ENCODE results near the gene MDFIC.

The MDFIC gene

DNA sequence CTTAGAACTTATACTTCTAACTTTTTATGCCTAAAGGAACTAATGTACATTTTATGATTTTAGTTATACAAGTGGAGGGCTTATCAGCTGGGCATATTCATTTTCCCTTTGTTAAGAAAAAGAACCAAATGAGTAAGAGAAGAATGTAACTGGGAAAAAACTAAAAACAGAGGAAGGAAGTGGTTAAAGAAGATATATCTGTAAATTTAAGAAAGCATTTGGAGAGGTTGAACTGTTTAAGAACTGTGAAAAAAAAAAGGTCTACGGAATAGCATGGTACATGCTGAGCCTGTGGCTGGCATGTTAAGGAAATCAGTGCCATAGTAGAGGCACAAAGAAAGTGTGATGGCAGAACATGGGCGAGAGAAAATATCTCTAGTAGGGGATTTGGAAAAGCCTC, 6.2 kb downstream of the MDFIC start:
- DNase-seq (ENCODE audit: low read depth): no peak

DNA sequence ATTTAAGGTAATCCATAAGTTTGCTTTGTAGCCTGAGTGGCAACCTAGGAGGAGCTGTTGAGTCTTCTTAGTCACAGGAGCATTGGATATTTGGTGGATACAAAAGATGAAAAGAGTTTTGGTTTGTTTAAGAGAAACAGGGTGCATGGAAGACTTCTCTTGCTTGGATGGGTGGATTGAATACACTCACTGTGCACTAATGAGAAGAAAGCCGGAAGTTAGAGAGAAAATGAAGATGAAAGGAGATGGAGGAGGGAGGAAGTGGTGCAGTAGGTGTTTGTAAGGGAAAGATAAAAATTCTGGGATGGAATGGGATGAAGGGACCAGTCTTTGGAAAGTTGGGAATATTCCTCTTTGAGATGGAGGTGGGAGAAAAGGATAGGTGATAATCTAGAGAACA, 7.7 kb downstream of the MDFIC start:
- DNase-seq (ENCODE audit: low read depth): no peak

DNA sequence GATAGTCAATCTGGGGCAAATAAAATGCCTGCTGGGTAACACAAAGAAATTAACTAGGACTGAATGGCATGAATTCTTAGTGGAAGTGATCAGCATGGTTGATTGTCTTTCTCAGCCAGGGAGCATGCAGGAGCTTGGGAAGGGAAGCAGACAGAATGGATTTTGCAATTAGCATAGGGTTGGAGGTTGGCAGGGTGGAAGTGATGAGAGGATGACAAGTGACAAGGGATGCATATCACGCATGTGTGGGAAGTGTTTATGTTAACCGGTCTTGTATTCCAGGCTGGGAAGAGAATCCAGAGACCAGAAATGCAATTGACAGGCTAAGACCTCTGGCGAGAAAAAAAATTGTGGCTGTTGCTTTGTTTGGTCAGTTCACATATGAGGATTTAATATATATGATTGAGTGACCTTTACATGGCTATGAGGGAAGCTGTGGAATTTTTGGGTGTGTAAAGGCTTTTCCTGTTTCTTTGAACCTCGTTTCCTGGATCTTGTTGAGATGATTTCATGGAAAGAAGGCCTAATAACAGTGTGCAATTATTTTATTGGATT, 8.3 kb downstream of the MDFIC start:
- DNase-seq (ENCODE audit: low read depth): no peak

DNA sequence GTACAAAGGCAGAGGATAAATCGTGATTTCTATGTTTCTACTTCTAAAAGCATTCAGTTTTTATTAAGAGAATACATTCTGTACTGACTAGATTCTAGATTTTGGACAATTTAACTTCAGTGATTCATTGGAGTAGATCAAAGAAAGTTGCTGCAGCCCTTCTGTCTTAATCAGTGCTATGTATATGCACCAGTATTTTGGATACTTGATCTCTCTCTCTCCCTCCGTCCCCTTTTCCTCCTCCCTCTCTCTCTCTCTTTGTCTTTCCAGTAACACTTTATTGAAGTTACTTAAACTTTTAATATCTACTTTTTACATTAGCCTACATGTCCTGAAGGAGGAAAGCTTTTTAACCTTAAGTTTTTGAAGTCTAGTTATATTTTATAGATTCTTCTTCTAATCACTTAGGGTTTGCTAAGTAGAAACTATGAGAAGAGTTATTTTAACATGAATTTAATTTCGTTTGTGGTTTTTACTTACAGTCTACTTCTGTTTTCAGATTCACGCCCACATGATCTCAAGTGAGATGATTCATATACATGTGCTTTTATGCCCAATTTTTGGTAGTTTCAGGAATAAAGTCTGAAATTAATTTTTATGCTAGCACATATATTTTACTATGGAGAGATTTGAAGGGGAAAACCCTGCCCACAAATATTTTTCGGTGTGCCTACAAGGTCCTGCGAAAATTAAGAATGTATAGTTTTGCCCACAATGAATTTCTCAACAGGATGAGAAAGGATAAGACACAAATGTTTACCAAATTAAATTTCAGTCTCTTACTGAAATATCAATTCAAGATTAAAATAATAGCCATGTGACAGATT, 9.1 kb downstream of the MDFIC start:
- DNase-seq (ENCODE audit: low read depth): no peak

DNA sequence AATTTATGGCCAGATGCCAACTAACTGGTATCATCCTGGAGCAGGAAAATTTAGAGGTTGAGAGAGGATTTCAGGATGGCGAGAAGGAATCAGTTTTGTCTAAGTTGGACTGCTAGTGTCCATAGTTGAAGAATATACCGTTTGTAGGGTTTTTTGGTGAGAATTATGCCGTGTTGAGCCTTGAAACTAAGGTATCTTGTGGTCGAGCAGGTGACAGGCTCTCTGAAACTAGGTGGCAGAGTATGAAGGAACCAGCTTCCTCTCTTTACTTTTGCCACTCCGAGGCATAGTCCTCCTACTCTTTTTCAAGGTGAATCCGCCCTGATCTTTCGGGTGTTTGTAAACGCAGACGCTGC, 9.7 kb downstream of the MDFIC start:
- DNase-seq (ENCODE audit: low read depth): peak; percentile 3

DNA sequence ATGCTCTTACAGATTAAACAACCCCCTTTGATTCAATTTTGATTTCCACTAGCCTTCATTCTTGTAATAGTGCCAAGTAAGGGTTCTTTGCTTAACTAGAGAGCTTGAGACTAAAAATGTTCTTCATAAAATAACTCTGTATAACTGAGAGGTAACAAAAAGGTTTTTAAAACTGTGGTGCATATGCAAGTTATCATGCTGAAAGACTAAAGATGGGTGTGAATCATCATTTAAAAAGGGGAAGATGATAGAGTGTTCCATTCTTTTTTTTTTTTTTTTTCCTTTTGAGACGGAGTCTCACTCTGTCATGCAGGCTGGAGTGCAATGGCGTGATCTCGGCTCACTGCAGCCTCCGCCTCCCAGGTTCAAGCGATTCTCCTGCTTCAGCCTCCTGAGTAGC, 11.1 kb downstream of the MDFIC start:
- no peak for DNase-seq (ENCODE audit: low read depth)

DNA sequence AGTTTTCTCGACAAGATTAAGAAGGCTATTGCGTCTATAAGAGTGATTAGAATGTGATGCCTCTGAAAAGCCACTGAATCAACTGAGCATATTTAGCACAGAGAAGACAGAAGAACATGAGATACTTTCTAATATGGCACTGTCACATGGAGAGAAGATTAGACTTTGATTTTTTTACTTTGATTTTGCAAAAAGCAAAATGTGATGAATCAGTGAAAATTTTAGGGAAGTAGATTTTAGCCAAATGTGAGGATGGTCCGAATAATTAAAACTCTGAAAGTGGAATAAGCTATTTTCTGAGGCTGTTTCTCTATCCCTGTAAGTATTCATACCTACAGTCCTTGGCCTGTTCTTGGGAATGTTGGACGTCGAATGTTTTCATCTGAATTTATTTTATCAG, 11.8 kb downstream of the MDFIC start:
- DNase-seq (ENCODE audit: low read depth): no peak

DNA sequence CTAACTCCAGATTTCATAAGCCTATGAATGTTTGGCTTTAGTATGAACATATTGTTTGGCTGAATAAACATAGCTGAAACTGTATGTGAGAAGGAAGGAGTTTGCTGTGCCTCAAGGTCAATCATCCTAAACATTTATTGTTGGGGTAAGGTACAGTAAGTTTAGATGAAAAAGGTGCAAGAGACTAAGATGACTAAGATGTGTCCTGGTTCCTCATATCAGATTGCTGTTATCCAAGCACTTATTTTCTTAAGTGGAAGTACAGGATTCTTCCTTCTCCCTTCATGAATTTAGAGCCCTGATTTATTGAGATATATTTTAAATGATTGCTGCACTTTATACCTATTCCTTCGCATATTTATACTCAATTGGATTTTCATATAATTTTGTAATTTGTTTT, 12.2 kb downstream of the MDFIC start:
- no peak for DNase-seq (ENCODE audit: low read depth)

DNA sequence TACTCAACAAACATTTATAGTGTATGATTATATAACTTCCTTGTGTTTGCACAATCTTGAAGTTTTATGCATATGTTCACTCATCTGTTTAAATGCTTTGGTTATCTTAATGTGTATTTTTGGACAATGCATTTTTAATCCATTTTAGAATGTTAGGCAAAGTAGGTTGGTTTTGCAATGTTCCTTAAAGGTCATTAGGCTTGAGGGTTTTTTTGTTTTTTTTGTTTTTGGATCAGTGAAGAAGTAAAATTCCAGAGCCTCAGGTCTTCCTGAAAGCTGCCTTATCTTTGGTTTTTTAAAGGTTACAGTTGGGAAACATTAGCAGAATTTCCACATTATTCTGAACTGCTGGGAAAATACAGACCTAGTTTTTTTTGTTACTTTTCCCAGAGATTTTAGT, 12.8 kb downstream of the MDFIC start:
- no peak for DNase-seq (ENCODE audit: low read depth)

DNA sequence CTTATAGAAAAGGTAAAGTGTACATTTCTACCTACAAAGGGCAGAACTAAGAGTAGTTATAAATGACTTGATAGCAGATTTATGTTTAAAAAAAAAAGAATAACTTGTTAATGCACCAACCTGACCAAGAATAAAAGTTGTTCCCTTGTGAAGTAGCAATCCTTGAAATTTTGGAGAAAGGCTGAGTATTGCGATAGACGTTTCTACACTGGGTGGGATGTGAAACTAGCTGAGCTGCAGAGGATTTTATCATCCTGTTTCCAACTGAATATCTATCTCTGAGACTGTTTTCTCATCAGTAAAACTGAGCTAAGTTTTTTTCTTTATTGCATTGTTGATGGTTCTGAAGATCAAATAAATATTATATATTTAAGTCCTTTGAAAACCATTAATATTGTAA, 14.6 kb downstream of the MDFIC start:
- no peak for DNase-seq (ENCODE audit: low read depth)

DNA sequence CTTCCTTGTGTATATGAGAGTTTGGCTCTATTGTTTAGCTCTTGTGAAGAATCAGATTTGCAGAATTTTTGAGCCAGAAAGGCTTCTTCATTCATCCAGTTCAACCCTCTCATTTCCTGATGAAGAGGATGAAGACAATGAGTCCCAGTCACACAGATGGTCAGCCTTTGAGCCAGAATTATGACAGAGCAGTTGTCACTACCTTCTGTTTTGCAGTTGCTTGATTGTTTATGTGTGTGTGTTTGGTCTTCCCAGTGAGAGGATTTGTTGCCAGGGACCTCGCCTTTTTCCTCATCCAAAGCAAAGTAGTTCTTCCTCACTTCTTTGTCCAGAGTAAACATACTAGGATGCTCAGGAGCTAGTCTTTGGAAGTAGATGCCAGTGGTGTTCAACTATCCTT, 15.6 kb downstream of the MDFIC start:
- DNase-seq (ENCODE audit: low read depth): no peak

DNA sequence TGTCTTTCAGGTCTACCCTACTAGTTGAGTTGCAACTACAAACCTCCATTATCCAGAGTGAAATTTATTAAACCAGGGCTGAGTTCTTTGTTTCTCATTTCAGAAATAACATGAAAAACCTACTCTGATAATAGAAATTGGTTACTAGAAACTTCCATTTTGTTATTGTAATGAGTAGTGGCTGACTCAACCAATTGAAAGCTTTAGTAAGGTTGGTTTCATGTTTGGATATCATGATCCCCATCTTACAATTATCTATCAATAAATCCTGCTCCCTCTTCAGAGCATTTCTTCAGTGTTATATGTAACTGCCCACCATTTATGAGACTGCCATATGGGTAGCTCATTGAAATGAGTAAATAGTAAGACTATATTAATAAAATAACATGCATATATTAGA, 16.9 kb downstream of the MDFIC start:
- DNase-seq (ENCODE audit: low read depth): no peak

DNA sequence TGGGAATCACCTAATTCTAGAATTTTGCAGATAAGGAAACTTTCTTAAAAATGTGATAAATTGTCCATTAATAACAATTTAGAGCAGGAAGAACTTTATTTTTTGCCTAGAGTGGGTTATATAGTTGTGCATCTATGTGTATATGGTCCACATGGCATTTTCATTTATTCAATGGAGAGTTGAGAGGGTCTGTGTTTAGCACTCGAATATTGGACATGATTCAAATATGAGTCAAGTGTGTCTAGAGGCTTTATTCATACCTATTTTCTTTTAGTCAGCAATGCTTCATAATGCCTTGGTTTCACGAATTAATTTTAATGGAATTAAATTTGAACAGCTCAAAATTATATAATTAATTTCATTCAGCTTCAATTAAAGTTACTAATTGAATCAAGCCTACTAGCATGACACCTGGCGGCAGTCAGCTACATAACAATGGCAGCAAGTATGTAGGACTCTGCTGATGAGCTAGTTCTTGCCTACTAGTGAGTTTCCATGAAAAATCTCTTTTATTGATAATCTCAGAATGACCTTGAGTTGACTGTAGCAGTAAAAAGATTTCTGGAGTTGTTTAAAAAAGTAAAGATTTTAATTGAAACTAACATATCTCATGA, 17.7 kb downstream of the MDFIC start:
- peak; percentile 6 for DNase-seq (ENCODE audit: low read depth)

DNA sequence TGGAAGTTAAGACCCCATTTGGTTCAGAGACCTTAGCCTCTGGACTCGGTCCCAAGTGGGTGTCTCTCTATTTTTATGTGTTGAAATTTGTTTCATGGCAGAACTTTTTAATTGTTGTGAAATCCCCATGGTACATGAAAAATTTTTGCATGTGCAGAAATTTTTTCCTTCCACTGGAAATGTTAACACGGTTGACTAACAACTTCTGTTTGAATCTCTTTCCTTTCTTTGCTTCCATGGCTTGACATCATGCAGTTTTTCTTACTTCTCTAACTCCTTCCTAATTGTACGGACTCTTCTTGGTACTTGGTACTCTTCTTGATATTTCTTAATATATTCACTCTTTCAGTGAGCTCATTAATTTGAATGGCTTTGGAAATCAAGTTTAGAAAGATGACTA, 18.3 kb downstream of the MDFIC start:
- no peak for DNase-seq (ENCODE audit: low read depth)

DNA sequence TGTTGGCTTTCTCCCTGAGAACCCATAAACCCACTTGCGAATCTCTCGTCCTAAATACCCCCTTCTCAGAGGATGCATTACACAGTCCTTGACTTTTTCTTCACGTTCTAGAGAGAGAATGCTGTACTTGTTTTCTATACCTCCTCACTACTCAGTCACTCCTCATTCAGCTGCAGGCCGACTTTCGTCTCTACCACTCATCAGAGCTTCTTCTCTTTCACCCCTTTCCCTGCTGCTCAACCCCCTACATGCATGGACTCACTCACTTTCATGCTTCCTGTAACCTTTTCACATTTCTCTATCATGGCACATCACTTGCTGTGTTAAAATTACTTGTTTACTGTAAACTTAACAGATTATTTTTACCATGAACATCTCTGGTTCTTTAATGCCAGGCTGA, 19.8 kb downstream of the MDFIC start:
- no peak for DNase-seq (ENCODE audit: low read depth)

DNA sequence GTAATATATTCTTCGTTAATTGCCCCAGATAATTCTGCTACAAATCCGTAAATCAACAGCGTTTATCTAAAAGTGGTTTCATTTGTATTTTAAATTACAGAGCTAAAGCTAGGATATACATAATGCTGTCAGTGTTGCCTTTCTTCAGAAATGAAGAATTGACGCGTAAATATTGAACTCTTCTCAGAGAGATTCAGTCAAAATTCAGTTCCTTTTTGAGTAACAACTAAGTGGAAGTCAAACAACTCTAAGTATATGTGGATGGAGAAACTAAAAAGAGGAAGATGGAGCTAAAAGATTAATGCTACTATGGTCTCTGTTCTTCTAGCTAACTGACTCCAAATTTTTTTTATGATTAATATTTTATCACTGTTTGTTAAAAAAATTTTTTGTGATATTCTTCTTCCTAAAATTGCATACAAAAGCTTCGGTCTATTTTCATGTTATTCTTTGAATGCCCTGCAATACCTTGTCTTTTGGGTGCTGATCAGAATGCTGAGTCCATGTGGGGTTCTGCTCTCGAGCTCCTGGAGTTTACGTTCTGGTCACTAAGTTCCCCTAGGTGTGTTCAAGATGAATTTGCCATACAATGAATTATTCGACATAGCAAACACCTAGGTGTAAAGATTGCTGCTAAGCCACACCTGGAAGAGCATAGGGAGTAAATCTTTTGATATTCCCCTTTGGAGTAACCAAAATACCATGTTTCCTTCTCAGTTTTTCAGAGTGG, 20.7 kb downstream of the MDFIC start:
- no peak for DNase-seq (ENCODE audit: low read depth)

DNA sequence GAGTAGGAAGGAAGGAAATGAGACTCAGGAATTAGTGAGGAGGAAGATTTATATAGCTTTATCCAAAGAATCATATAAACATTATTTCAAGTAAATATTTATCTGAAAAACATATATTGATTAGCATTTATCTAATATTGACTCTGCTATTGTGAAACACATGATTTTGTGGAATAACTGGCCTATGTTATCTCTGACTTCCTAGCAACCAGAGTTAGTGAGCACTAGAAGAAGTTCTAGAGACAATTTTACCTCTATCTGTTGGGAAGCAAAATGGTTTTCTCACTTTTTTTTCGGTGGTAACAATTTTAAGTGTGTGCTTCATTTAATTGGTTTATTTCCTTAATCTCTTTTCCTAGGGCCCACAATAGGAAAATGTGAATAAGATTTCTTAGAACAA, 21.6 kb downstream of the MDFIC start:
- no peak for DNase-seq (ENCODE audit: low read depth)

DNA sequence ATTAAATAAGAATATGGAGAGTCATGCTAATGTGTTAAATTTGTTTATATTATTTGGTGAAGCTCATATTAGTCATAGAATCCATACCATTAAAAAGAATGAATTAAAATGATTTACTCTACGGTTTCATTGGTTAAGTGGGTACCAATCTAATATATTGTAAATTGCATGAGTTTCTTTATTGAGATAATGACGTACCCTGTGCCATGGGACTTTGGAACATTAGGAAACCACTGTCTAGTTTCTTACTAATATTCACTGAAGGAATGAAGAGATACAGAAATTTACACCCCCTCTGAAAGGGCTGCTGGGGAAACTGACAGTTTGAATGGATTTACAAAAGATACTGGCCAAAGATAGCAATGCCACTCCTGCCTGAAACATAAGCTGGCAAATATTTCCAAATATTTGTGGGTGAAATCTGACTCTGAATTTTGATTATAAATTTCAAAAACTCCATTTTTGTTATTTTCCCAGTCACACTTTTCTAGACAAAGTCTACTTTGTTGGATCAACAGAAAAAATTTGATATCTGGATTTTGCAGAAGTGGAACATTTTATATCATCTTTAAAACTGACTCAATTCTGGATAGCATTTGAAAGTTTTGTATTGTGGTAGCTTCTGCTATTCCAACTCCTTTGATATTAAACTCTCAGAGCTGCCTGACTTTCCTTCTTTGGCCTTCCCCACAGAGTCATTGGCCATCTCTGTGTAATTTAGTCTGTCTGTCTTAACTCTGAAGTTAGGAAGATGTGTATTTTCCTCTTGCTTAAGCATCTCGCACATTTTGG, 22.3 kb downstream of the MDFIC start:
- DNase-seq (ENCODE audit: low read depth): no peak

DNA sequence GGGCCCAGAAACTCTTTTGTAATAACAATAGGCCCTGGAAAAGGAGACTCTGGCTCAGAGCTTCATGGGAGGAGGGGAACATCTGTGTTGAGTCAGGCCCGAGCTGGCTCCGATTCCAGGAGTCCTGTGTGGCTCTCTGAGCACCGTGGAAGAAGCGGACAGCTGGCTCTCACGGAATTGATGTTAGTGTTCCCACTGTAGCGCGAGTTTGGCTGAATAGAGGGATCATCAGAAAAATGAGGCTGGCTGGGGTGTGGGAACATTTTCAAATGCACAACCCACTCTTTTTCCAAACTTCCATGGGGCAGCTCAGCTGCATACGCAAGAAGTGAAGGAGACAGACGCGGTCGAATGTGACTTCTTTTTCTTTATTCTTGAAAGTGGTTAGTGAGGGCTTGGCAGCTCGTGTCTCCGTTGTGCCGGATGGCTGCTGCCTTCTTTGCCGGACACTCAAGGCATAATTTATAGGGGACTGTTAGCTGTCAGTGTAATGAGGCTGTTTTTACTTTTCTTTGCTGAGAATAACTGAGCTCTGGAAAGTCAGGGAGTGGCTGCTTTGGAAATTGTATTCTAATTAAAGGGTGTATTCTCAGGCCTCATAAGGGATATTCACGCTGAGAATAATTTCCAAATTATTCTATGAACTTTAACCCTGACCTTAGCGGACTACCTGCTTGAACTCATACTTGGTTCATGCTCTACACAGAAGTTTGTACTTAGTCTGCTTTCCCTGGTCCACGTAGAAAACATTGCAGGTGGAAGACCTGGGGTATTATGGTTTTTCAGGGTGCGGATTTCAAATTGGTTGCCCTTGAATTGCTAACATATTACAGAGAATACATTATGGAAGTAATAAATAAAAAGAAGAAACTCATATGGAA, 23.1 kb downstream of the MDFIC start:
- DNase-seq (ENCODE audit: low read depth): no peak

DNA sequence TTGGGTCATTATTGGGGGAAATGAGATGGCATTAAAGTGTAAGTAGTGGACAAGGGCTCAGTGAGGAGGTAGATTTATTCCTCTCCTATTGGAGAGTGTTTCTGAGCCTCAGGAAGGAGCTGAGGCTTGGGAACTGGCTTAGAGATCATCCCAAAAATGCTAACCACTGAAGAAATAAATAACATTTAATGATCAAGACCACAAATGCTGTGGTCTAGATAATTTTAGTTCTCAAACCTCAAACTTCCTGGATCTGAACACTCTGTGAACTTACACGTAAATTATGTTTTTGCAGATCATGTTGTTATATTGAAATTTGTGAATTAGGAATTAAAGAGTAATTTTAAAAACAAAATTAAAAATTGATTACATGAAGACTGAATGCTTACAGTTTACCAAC, 27.3 kb downstream of the MDFIC start:
- DNase-seq (ENCODE audit: low read depth): no peak

DNA sequence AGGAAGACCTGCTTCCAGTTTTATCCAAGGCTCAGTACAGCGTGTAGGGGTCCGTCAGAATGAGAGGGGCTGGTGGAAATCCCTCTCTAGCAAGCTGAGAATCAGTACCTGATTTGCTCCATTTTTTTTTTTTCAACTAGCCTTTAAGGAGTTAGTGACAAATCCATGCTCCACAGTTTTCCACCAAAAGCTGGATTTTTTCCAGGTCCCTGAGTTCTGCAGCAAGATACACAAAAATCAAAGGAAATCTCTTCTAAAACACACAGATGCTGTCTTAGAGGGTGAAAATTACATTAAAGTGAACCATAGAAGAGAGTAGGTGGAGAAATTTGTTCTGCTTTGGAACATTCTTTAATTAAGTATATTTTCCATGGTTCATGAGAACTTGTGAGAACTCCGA, 30.4 kb downstream of the MDFIC start:
- DNase-seq (ENCODE audit: low read depth): no peak
